HG02852 (cell line): ENCODE results near the gene PPP1R1A.

Experiments used
- ATAC-seq: cut with Tn5 transposase; IDR thresholded peaks from one replicate; pipeline ENCODE4 v1.9.1; 2021; ENCODE audit warnings: mild to moderate bottlenecking, moderate library complexity; ENCODE audit not compliant: unreplicated experiment

Gene PPP1R1A

GRCh38 chr12:54603872-54604271 lies 15.4 kb upstream of the PPP1R1A start:
- no peak for ATAC-seq

- peak; percentile 97 for ATAC-seq
Observed at GRCh38 chr12:54603173-54603814, 14.8 kb upstream of the PPP1R1A start.

- ATAC-seq: no peak
Observed at GRCh38 chr12:54602661-54603060, 14.2 kb upstream of the PPP1R1A start.

GRCh38 chr12:54601841-54602240 lies 13.4 kb upstream of the PPP1R1A start:
- no peak for ATAC-seq

GRCh38 chr12:54598970-54599369 lies 10.5 kb upstream of the PPP1R1A start:
- no peak for ATAC-seq

- peak; percentile 48 for ATAC-seq
Observed at GRCh38 chr12:54596526-54596946, 8.1 kb upstream of the PPP1R1A start.

GRCh38 chr12:54595471-54595870 lies 7.0 kb upstream of the PPP1R1A start:
- no peak for ATAC-seq

- ATAC-seq: no peak
Observed at GRCh38 chr12:54593725-54594124, 5.3 kb upstream of the PPP1R1A start.

- ATAC-seq: no peak
Observed at GRCh38 chr12:54593135-54593534, 4.7 kb upstream of the PPP1R1A start.

- ATAC-seq: no peak
Observed at GRCh38 chr12:54592316-54592715, 3.9 kb upstream of the PPP1R1A start.

- ATAC-seq: no peak
Observed at GRCh38 chr12:54590978-54591591, 2.6 kb upstream of the PPP1R1A start.

- ATAC-seq: no peak
Observed at GRCh38 chr12:54589964-54590363, 1.5 kb upstream of the PPP1R1A start.

GRCh38 chr12:54588890-54589267 lies 420 bp upstream of the PPP1R1A start:
- no peak for ATAC-seq

- no peak for ATAC-seq
Observed at GRCh38 chr12:54587315-54587873, 1.1 kb downstream of the PPP1R1A start.

- no peak for ATAC-seq
Observed at GRCh38 chr12:54586620-54587019, 1.8 kb downstream of the PPP1R1A start.

GRCh38 chr12:54585243-54585642 lies 3.2 kb downstream of the PPP1R1A start:
- ATAC-seq: no peak

- ATAC-seq: no peak
Observed at GRCh38 chr12:54584128-54584527, 4.3 kb downstream of the PPP1R1A start.

- no peak for ATAC-seq
Observed at GRCh38 chr12:54583726-54584125, 4.7 kb downstream of the PPP1R1A start.

- ATAC-seq: no peak
Observed at GRCh38 chr12:54581412-54581811, 7.0 kb downstream of the PPP1R1A start.

- peak; percentile 95 for ATAC-seq
Observed at GRCh38 chr12:54579696-54580333, 8.6 kb downstream of the PPP1R1A start.

GRCh38 chr12:54579258-54579657 lies 9.2 kb downstream of the PPP1R1A start:
- ATAC-seq: peak; percentile 8

GRCh38 chr12:54578778-54579177 lies 9.7 kb downstream of the PPP1R1A start:
- no peak for ATAC-seq
